ENCODE data around the gene NMT1. TPM values are rescaled to one million over a fixed set of nuclear protein-coding genes. Genes with fewer than 3 reads are reported as not detected.

NMT1 gene
- total RNA-seq, 2 donors from 2014 or later: 44.6 to 52.7 TPM

DNA sequence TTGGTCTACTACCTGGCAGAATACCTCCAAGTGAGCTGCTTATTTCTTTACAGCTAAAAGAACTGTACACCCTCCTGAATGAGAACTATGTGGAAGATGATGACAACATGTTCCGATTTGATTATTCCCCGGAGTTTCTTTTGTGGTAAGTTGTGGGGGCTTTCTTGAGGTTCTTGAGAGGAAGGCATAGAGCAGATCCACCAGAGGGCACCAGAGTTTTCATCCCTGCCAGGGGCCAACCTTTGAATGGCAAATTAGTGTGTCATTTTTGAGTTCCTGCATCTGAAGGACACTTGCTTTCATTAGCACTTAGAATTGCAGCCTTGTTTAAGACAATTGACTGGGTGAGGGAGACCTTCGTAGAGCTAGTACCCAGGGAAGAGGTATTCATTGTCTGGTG lies 35.0 kb downstream of the NMT1 start:
- H3K27me3 ChIP-seq: no peaks in the 10 kb centered on the region
- no peak for DNase-seq (ENCODE audit: low spot score)
- H3K9me3 ChIP-seq: no peaks in the 10 kb centered on the region
- TF ChIP-seq, protein P1, sequence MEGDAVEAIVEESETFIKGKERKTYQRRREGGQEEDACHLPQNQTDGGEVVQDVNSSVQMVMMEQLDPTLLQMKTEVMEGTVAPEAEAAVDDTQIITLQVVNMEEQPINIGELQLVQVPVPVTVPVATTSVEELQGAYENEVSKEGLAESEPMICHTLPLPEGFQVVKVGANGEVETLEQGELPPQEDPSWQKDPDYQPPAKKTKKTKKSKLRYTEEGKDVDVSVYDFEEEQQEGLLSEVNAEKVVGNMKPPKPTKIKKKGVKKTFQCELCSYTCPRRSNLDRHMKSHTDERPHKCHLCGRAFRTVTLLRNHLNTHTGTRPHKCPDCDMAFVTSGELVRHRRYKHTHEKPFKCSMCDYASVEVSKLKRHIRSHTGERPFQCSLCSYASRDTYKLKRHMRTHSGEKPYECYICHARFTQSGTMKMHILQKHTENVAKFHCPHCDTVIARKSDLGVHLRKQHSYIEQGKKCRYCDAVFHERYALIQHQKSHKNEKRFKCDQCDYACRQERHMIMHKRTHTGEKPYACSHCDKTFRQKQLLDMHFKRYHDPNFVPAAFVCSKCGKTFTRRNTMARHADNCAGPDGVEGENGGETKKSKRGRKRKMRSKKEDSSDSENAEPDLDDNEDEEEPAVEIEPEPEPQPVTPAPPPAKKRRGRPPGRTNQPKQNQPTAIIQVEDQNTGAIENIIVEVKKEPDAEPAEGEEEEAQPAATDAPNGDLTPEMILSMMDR (IDR thresholded peaks at IDR 0.05): peak; percentile 43 to 68
- peaks cover 72% of the 10 kb centered on the region for H3K36me3 ChIP-seq
- peak overlapping the region; percentile 28 to 55 for H3K27ac ChIP-seq
- H3K4me3 ChIP-seq: no peak overlapping the region
- H3K4me1 ChIP-seq: peaks cover 0 to 50% of the 10 kb centered on the region in 2 donors

DNA sequence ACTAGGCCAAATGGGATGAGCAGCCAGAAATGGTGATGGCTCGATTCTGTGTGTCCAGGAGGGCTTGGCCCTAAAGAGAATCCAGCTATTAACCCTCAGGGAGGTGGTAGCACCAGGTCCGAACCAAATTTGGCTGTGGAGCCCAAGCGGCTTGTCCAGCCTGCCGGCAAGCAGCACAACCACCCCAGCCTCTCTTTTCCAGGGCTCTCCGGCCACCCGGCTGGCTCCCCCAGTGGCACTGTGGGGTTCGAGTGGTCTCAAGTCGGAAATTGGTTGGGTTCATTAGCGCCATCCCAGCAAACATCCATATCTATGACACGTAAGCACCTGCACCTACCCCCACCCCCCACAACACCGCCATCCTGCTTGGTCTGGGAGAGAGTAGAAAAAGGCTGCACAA lies 35.8 kb downstream of the NMT1 start:
- Histone ChIP-seq H3K4me1 (peaks cover 0 to 48% of the 10 kb centered on the region in 2 donors), H3K36me3 (peaks cover 74% of the 10 kb centered on the region), H3K9me3 (no peaks in the 10 kb centered on the region), H3K27ac (peak overlapping the region; percentile 28 to 55), H3K27me3 (no peaks in the 10 kb centered on the region), H3K4me3 (no peak overlapping the region)
- no peak for DNase-seq (ENCODE audit: low spot score)
- TF ChIP-seq, protein P1 (IDR thresholded peaks at IDR 0.05): no peak

DNA sequence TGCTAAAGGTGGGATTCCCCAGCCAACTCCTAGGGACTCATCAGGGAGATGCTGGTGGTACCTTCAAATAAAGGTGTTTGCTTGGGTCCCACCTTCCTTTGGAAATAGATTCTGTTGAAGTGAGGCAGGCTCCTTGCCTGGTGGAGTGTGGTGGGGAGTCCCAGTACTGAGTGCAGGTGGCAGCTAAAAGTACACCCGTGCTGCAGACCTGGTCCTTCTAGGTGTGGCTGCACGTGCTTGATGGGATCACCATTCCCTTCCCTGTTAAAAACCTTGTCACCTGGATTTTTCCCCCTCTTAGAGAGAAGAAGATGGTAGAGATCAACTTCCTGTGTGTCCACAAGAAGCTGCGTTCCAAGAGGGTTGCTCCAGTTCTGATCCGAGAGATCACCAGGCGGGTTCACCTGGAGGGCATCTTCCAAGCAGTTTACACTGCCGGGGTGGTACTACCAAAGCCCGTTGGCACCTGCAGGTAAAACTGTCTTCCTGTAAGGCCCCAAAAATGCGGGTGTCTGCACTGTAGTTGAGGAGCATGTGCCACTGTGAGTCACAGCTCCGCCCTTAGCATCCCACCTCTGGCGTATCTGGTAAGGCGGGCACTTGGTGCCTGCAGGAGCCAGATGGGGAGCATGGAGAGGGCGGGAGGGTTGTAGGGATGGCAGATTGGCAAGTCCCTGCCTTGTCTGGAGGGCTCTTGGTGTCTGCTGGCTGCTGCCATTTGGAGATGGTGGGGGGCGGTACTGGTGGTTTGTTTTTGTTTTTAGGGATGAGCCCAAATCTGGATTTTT lies 37.2 kb downstream of the NMT1 start:
- Histone ChIP-seq H3K9me3 (no peaks in the 10 kb centered on the region), H3K36me3 (peaks cover 87% of the 10 kb centered on the region), H3K4me1 (peaks cover 0 to 46% of the 10 kb centered on the region in 2 donors), H3K27ac (peak overlapping the region in 1 of 2 donors; percentile 76), H3K27me3 (no peaks in the 10 kb centered on the region), H3K4me3 (no peak overlapping the region)
- no peak for DNase-seq (ENCODE audit: low spot score)
- TF ChIP-seq, protein P1 (IDR thresholded peaks at IDR 0.05): no peak

DNA sequence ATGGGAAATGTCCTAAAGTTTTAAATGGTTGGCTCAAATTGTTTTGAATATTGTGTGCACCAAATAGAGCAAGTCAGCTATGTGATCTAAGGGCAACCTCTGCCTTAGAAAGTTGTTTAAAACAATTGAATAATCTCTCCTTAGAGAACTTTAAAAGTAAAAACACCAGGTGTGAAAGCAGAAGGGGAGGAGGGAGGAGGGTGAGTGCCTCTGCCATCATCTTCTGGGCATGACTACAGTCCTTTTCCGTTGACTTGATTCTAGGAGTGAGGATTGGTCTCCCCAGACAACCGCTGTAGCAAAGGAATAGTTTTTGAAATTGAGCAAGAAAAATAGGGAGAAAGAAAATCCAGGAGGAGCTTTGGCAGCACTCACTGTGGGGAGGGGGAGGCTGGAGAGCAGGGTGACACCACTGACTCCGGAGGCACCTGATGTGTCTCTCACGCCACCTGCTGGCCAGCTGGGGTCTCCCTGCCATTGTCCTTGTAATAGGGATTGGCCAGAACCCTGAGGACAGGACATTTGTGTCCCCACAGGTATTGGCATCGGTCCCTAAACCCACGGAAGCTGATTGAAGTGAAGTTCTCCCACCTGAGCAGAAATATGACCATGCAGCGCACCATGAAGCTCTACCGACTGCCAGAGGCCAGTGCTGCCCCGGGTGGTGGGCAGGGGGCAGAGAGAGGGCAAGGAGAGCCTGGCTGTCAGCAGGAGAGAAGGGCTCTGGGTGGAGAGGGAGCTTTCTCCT lies 37.9 kb downstream of the NMT1 start:
- peaks cover 0 to 44% of the 10 kb centered on the region in 2 donors for H3K4me1 ChIP-seq
- H3K4me3 ChIP-seq: no peak overlapping the region
- H3K27ac ChIP-seq: peak overlapping the region; percentile 63 to 76
- TF ChIP-seq, protein P1 (IDR thresholded peaks at IDR 0.05): peak; percentile 75 to 94
- peak; percentile 95 for DNase-seq (ENCODE audit: low spot score)
- no peaks in the 10 kb centered on the region for H3K27me3 ChIP-seq
- H3K36me3 ChIP-seq: peaks cover 94% of the 10 kb centered on the region
- no peaks in the 10 kb centered on the region for H3K9me3 ChIP-seq

DNA sequence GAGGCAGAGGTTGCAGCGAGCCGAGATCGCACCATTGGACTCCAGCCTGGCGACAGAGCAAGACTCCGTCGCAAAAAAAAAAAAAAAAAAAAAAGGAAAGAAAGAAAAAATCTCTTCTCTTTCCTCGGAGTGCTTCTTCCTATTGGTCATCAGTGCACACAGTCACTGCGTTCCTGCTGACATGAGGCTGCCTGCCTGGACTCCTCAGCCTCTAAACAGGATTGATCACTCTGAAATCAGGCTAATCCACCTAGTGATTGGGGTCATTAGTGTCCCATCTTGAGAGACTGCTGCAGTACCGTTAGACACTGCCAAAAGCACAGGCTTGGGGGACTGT lies 40.4 kb downstream of the NMT1 start:
- Histone ChIP-seq H3K27me3 (no peaks in the 10 kb centered on the region), H3K4me1 (peaks cover 0 to 54% of the 10 kb centered on the region in 2 donors), H3K27ac (peak overlapping the region; percentile 72 to 87), H3K9me3 (no peaks in the 10 kb centered on the region), H3K36me3 (peaks cover 94% of the 10 kb centered on the region), H3K4me3 (no peak overlapping the region)
- DNase-seq (ENCODE audit: low spot score): no peak
- TF ChIP-seq, protein P1 (IDR thresholded peaks at IDR 0.05): no peak
